ENCODE measurements around the gene FKBP5.

DNA sequence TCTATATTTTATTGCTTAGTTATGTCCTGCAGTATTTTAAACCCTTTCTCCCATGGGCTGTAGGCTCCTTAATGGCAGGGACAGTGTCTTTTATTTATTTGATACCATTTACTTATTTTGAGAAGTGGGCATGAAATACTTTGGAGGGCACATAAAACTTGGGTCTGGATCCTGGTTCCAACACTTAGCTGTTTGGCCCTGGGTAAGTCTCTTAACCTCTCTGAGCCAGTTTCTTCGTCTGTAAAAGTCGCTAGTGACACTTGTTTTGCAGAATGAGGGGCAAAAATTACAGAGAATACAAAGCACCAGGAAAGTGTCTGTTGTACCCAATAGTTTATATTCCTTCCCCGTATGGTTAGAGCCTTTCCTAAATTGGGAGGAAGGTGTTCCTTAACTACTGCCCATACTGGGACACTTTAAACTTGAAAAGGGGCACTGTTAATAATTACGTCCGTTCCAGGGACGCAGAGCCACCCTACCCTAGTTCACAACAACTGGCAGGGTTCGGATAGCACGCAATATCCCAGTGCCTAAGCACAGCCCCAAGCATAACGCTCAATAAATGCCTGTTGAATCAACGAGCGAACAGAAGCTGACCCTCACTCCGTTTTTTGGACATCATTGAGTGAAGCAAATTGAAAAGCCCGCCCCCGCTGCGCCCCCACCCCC is 42.2 kb upstream of the FKBP5 start:
- TF ChIP-seq POLR2A (IDR thresholded peaks at IDR 0.05) (no peak), EP300 (IDR thresholded peaks at IDR 0.05) (no peak)
- TF ChIP-seq, protein P1, sequence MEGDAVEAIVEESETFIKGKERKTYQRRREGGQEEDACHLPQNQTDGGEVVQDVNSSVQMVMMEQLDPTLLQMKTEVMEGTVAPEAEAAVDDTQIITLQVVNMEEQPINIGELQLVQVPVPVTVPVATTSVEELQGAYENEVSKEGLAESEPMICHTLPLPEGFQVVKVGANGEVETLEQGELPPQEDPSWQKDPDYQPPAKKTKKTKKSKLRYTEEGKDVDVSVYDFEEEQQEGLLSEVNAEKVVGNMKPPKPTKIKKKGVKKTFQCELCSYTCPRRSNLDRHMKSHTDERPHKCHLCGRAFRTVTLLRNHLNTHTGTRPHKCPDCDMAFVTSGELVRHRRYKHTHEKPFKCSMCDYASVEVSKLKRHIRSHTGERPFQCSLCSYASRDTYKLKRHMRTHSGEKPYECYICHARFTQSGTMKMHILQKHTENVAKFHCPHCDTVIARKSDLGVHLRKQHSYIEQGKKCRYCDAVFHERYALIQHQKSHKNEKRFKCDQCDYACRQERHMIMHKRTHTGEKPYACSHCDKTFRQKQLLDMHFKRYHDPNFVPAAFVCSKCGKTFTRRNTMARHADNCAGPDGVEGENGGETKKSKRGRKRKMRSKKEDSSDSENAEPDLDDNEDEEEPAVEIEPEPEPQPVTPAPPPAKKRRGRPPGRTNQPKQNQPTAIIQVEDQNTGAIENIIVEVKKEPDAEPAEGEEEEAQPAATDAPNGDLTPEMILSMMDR (IDR thresholded peaks at IDR 0.05): no peak

All from tibial nerve (tissue), 4 donors.